ENCODE data around the gene MSH6.

Gene MSH6

GRCh38 chr2:47782381-47782670, 619 bp upstream of the MSH6 start:
- DNase-seq, result no peak

DNA sequence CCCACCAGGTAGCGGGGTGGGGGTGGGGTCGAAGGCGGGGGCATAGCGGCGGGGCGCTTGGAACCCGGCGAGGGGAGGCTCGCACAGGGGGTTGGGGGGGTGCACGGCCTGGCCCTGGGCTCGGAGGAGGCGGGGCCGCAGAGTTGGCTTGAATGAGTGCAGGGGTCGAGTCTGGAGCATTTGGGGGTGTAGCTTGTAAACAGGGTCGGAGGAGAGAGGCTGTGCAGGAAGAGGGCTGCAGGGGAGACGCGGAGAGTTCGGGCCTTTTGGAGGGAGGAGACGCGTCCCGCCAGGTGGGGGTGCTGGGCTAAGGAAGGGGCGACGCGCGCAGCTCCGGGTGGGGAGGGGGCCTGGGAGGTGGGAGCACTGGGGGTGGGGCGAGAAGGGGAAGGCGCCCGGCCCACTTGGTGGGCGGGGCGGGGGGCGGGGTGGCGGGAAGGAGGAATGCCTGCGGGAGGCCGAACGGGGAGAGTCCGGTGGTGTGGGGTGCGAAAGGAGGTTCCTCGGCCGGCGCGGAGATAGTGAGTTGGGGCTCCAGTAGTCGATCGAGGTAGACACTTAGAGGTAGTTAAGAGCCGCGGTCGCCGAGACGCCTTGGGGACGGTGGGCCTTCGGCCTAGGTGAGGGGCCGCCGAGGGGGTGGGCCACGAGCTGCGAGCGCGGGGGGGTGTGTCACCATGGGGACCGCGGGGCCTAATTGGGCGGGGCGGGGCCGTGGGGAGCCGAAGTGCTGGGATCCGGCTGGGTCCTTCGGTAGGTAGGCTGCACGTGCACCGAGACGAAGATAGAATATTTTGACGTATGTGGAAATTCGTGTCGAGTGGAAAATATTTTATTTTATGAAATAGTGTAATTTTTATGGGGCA, 774 bp downstream of the MSH6 start:
- peak; percentile 77 for DNase-seq

DNA sequence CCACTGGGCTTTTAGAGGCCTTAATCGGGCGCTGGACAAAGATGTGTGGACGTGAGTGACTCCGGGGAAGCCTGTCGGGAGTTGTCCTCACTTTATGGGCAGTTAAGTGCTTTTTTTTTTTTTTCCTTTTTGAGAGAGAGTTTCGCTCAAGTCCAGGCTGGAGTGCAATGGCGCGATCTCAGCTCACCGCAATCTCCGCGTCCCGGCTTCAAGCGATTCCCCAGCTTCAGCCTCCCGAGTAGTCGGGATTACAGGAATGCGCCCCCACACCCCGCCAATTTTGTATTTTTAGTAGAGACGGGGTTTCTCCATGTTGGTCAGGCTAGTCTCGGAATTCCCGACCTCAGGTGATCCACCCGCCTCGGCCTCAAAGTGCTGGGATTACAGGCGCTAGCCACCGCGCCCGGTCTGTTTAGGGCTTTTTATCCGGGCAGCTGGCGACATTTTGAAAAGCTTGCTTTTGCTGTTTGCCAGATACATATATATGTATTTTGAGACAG, 1.5 kb downstream of the MSH6 start:
- no peak for DNase-seq

- no peak for DNase-seq
These were observed 3.0 kb downstream of the MSH6 start for GRCh38 chr2:47785986-47786385.

DNA sequence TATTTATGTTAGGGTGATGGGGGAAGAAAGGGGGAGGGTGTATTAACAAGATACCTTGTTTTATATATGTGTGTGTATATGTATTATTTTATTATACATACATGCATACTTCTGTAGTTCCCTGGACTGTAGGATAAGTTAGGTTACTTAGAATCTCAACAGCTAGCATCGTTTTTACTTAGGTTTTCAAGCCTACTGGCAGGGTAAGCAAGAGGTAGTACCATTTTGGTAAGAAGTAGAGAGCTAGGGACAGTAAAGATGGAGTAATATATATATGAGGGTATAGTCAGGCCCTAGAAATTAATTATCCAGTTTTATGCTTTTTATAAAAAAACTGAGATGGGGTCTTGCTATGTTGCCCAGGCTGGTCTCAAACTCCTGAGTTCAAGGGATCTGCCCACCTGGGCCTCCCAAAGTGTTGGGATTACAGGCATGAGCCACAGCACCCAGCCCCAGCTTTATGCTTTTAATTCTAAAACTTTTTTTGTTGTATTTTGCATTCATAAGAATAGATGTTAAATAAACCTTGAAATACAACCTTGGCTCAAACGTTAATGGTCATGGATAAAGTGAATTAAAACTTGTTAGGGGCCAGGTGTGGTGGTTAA, 13.2 kb downstream of the MSH6 start:
- DNase-seq, result no peak

DNA sequence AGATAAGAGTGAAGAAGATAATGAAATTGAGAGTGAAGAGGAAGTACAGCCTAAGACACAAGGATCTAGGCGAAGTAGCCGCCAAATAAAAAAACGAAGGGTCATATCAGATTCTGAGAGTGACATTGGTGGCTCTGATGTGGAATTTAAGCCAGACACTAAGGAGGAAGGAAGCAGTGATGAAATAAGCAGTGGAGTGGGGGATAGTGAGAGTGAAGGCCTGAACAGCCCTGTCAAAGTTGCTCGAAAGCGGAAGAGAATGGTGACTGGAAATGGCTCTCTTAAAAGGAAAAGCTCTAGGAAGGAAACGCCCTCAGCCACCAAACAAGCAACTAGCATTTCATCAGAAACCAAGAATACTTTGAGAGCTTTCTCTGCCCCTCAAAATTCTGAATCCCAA, 15.7 kb downstream of the MSH6 start:
- no peak for DNase-seq

DNA sequence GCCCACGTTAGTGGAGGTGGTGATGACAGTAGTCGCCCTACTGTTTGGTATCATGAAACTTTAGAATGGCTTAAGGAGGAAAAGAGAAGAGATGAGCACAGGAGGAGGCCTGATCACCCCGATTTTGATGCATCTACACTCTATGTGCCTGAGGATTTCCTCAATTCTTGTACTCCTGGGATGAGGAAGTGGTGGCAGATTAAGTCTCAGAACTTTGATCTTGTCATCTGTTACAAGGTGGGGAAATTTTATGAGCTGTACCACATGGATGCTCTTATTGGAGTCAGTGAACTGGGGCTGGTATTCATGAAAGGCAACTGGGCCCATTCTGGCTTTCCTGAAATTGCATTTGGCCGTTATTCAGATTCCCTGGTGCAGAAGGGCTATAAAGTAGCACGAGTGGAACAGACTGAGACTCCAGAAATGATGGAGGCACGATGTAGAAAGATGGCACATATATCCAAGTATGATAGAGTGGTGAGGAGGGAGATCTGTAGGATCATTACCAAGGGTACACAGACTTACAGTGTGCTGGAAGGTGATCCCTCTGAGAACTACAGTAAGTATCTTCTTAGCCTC, 16.2 kb downstream of the MSH6 start:
- no peak for DNase-seq

GRCh38 chr2:47801118-47801517, 18.2 kb downstream of the MSH6 start:
- DNase-seq, result no peak

- DNase-seq, result no peak
These were observed 20.4 kb downstream of the MSH6 start for GRCh38 chr2:47803363-47803762.

- DNase-seq, result no peak
These were observed 20.8 kb downstream of the MSH6 start for GRCh38 chr2:47803770-47804169.

GRCh38 chr2:47805850-47806249, 22.9 kb downstream of the MSH6 start:
- DNase-seq, result no peak

GRCh38 chr2:47808614-47809013, 25.7 kb downstream of the MSH6 start:
- no peak for DNase-seq

- DNase-seq, result no peak
These were observed 27.0 kb downstream of the MSH6 start for GRCh38 chr2:47809903-47810302.

GRCh38 chr2:47810850-47811249, 27.9 kb downstream of the MSH6 start:
- no peak for DNase-seq

DNA sequence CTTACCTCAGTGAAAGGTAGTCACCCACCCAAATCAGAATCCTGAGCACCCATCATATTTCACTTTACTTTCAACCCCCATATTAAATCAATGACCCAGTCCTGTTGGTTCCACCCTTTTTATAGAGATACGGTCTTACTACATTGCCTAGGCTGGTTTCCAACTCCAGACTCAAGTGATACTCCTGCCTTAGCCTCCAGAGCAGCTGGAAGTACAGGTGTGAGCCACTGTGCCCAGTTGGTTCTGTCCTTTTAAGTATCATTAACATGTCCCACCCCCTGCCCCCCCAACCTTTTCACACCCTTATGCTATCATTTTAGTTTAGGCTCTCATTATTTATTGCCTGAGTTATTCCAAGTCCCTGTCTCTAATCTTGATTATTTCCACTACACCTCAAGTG, 28.7 kb downstream of the MSH6 start:
- DNase-seq, result no peak

- DNase-seq, result no peak
These were observed 32.8 kb downstream of the MSH6 start for GRCh38 chr2:47815764-47816163.

DNA sequence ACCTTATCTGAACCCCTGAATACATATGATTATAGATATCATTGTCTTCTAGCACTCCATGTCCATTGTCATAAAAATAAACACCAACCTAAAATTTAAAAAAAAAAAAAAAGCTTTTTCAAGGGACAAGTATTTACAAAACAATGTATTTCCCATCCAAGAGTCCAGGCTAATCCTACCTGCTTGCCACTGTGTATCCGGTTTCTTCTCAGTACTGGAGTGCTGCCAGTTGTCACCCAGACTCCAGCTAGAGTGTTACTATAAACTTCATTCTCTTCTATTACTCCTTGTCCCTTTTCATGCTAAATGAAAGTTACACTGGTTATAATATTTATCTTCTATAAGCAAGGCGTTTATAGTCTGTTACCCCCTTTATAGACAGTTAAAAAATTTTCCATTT, 35.8 kb downstream of the MSH6 start:
- DNase-seq, result no peak

GRCh38 chr2:47819834-47820233, 36.9 kb downstream of the MSH6 start:
- no peak for DNase-seq

- no peak for DNase-seq
These were observed 39.6 kb downstream of the MSH6 start for GRCh38 chr2:47822518-47822917.

- no peak for DNase-seq
These were observed 50.6 kb downstream of the MSH6 start for GRCh38 chr2:47833516-47833968.

DNA sequence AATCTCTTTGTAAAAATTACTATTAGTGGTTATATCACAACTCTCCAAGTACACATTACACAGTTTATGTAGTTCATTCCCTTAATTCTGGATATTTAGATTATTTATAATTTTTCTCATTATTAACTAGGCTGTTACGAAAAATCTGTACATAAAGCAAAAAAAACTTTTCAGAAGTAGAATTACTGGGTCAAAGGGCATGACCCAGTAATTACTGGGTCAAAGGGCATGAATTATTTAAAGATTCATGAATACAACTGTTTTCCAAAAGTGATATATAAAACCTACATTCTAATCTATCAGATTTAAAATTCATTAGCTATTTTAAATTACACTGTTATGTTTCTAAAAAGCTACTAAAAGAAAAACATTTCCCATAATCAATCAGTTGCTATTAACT, 55.3 kb downstream of the MSH6 start:
- no peak for DNase-seq

DNA sequence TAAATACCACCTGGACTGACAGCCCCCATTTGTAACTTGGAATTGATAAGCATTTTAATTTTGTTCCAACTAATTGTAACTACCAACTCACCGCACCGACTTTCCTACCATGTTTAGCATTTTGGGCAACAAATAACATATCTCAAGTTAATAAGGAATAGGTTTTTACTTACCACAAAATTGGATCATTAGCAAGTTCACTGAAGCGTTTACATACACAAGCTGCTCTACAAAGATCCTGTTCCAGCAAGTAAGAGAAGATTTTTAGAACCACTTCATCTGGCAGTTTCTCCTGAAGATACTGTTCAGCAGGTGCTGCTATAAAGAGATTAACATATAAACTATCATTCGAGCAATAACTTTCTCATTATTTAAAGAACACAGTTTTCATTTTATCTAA, 55.7 kb downstream of the MSH6 start:
- no peak for DNase-seq

DNA sequence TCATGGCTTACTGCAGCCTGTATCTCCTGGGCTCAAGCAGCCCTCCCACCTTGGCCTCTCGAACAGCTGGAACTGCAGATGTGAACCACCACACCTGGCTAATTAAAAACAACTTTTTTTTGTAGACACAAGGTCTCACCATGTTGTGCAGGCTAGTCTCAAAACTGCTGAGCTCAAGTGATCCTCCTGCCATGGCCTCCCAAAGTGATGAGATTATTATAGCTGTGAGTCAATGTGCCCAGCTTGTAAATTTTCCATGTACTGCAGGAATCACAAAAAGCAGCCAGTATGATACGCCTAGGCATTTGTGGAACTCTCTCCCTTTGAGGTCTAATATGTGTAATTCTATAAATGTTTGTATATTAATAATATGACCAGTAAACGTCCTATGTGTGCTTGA, 59.9 kb downstream of the MSH6 start:
- peak; percentile 43 for DNase-seq

DNA sequence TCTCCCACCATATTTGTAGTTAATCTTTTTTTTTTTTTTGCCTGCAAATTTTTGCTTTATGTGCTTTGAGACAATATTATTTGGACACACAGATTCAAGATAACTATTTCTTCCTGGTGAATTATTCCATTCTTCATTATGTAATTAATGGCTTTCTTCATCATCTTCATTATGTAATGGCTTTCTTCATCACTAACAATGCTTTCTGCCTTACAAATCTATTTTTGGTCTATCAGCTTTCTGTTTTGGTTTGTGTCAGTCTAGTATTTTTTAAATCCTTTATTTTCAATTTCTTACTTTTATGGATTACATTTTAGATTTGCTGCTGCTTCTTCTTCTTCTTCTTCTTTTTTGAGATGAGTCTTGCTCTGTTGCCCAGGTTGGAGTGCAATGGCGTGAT, 60.5 kb downstream of the MSH6 start:
- DNase-seq, result no peak

Measured in RPMI8226 (cell line).